Astrocyte of the cerebellum (primary cell): Measurements from ENCODE around the gene MPPED1.

ENCODE experiments used
- DNase-seq: peaks from one replicate; pipeline ENCODE4 v3.0.0-alpha.2; 2011; ENCODE audit warnings: low read depth
- H3K4me3 ChIP-seq: 2 replicates; pipeline ENCODE4 v1.5.1; 2011; ENCODE audit warnings: mild to moderate bottlenecking, low read depth, low read length, moderate library complexity
- CTCF ChIP-seq: IDR thresholded peaks from 2 replicates; pipeline ENCODE4 v1.5.1; 2012; ENCODE audit warnings: low read length, low read depth, moderate library complexity, mild to moderate bottlenecking; ENCODE audit errors: missing control alignments
- in situ Hi-C: cut with HindIII; loops from 2 replicates; pipeline ENCODE4 v1.10.0; 2017; ENCODE audit warnings: low sequenced_read_pairs

Gene MPPED1

GRCh38 chr22:43511276-43511910 lies 99.6 kb downstream of the MPPED1 start:
- no peak for DNase-seq
- no peak overlapping the region for H3K4me3 ChIP-seq
- in situ Hi-C loops = no loop called here
- TF ChIP-seq CTCF = no peak

- H3K4me3 ChIP-seq = no peak overlapping the region
- in situ Hi-C loops = no loop called here
- no peak for DNase-seq
- TF ChIP-seq CTCF = no peak
Observed at GRCh38 chr22:43512279-43512678, 100.5 kb downstream of the MPPED1 start.

- in situ Hi-C loops = no loop called here
- no peak for DNase-seq
- no peak overlapping the region for H3K4me3 ChIP-seq
- no peak for TF ChIP-seq CTCF
Observed at GRCh38 chr22:43514476-43515157, 102.8 kb downstream of the MPPED1 start.

- in situ Hi-C loops = no loop called here
- no peak overlapping the region for H3K4me3 ChIP-seq
- no peak for TF ChIP-seq CTCF
- DNase-seq = no peak
Observed at GRCh38 chr22:43515411-43515810, 103.6 kb downstream of the MPPED1 start.

GRCh38 chr22:43515902-43516301 lies 104.1 kb downstream of the MPPED1 start:
- no peak for TF ChIP-seq CTCF
- in situ Hi-C loops = no loop called here
- DNase-seq = no peak
- no peak overlapping the region for H3K4me3 ChIP-seq

GRCh38 chr22:43516386-43516785 lies 104.6 kb downstream of the MPPED1 start:
- no peak for TF ChIP-seq CTCF
- no peak for DNase-seq

More at GRCh38 chr22:43516386-43516785, 104.6 kb downstream of the MPPED1 start:
- in situ Hi-C loops = no loop called here
- H3K4me3 ChIP-seq = no peak overlapping the region
